ENCODE results near the gene EEFSEC.
"Not testable (repeated sequence)": the region's sequence is repeated elsewhere in the genome, so short reads cannot be mapped to it uniquely, and the experiment has no call there.

EEFSEC gene

DNA sequence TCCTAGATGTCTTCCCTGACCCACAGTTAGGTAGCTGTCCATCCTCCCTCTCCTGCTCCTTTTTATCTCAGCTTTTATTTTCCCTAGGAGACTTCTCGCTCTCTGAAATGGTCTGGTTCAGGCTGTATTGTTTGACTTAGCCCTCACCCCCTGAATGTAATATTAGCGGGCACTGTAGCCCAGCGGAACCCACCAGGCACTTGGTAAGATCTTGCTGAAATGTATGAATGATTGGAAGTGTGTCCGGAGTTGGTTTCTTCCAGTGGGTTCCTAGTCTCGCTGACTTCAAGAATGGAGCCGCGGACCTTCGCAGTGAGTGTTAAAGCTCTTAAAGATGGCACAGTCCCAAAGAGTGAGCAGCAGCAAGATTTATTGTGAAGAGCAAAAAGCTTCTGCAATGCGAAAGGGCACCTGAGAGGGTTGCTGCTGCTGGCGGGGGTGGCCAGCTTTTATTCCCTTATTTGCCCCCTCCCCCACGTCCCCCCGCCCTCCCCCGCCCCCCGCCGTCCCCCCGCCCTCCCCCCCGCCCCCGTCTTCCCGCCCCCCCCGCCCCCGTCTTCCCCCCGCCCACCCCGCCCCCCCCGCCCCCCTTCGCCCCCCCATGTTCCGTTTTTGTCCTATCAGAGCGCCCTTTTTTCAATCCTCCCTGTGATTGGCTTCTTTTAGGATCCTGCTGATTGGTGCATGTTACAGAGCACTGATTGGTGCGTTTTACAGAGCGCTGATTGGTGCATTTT lies 694 bp upstream of the EEFSEC start:
- DNase-seq (ENCODE audit: low read depth, low spot score): no peak
- peak overlapping the region; percentile 74 for H3K27ac ChIP-seq

DNA sequence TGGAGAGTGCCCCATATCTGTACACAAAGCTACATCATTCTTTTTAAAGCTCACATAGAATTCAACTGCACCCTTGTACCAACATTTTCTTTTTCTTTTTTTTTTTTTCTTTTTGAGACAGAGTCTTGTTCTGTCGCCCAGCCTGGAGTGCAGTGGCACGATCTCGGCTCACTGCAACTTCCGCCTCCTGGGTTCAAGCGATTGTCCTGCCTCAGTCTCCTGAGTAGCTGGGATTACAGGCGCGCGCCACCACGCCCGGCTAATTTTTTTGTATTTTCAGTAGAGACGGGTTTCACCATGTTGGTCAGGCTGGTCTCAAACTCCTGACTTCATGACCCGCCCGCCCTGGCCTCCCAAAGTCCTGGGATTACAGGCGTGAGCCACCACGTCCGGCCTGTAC lies 1.1 kb downstream of the EEFSEC start:
- DNase-seq (ENCODE audit: low read depth, low spot score); H3K27ac ChIP-seq: not testable (repeated sequence)

DNA sequence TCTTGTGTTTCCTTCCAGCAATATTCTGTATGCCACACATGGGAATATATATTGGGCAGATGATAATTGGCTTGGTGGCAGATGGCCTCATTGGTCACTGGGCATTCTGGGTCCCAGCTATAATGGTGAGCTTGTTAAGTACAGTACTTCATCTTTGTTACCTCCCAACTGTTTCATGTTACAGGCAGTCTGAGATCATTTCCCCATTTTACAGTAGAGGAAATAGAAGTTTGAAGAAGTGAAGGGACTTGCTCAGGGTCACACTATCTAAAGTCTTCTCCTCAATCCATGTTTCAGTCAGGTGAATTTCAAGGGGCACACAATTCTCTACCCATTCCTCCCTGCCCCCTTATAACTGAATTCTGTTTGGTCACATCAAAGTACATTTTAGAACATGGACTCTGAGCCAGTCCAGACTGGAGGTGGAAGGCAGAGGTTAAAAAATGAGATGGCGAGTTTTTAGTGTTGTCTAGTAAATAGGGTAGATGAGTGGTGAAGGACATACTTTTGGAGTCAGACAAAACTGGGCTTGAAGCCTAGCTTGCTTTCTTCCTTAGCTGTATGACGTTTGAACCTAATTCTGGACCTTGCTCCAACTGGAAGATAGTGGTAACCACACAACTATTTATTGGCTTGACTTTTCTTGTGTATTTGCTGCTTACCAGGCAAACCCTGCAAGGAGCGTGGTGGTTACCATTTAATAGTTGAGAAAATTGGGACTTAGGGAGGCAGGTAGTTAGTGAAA lies 2.5 kb downstream of the EEFSEC start:
- no peak for DNase-seq (ENCODE audit: low read depth, low spot score)
- no peak overlapping the region for H3K27ac ChIP-seq

DNA sequence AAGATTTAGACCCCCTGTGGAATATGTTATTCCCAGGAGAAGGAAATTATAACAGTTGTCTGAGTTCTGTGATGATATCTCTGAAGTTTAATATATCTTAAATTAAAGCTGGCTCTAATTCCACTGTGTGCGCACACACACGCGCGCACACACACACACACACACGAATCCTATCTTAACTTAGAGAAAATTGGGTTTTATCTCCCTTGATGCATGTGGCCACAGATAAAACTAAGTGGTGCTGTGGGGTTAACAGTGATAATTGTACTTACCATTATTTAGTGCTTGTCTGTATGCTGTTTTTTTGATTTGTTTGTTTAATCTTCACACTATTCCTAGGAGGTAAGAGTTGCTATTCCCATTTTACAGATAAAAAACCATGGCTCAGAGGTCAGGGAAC lies 7.4 kb downstream of the EEFSEC start:
- no peak for DNase-seq (ENCODE audit: low read depth, low spot score)
- H3K27ac ChIP-seq: no peak overlapping the region

DNA sequence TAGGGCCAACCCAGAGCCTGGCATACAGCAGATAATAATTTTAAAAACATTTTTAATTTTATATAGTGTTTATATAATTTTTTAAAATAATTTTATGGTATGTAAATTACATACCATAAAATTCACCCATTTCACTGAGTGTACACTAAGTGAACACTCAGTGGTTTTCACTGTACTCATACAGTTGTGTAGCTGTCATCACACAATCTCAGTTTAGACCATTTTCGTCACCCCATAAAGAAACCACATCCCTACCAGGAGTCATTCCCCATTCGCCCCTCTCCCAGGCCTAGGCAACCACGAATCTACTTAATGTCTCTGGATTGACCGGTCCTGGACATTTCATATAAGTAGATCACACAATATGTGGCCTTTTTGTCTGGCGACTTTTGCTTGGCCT lies 10.2 kb downstream of the EEFSEC start:
- H3K27ac ChIP-seq: no peak overlapping the region
- DNase-seq (ENCODE audit: low read depth, low spot score): no peak

DNA sequence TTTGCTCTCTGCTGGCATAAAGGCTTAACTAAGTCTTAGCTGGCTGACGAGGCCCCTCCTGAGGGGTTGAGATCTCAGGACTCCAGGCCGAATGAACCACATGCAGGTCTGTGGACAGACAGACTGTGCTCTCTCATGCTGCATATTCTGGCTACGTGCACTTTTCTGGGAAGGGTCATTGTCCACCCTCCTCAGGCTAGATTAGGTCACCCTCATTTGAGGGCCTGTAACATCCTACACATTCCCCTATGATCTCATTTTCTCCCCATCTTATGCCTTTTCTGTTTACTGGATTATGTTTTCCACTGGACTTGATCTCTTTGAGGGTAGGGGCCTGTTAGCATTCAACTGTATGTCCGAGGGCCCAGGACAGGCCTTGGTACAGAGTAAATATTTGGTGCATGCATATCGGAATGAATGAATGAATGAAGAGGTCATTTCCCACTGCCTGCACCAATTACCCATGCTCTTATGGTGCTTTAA lies 13.7 kb downstream of the EEFSEC start:
- H3K27ac ChIP-seq: no peak overlapping the region
- no peak for DNase-seq (ENCODE audit: low read depth, low spot score)

DNA sequence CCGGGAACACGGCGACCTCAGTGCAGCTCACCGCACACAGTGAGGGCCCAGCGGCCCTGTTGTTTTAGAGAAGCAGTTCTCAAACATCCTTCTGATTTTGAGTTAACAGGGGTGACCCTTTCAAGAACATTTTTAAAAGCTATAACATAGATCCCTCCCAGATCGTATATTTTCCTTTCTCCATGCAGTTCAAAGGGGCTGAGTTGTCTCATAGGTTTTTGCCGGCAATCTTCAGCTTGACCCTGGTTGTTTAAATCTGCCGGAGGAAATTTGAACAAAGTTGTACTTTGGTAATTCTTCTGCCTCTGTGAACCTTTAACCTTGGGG lies 14.3 kb downstream of the EEFSEC start:
- DNase-seq (ENCODE audit: low read depth, low spot score): no peak
- H3K27ac ChIP-seq: no peak overlapping the region

DNA sequence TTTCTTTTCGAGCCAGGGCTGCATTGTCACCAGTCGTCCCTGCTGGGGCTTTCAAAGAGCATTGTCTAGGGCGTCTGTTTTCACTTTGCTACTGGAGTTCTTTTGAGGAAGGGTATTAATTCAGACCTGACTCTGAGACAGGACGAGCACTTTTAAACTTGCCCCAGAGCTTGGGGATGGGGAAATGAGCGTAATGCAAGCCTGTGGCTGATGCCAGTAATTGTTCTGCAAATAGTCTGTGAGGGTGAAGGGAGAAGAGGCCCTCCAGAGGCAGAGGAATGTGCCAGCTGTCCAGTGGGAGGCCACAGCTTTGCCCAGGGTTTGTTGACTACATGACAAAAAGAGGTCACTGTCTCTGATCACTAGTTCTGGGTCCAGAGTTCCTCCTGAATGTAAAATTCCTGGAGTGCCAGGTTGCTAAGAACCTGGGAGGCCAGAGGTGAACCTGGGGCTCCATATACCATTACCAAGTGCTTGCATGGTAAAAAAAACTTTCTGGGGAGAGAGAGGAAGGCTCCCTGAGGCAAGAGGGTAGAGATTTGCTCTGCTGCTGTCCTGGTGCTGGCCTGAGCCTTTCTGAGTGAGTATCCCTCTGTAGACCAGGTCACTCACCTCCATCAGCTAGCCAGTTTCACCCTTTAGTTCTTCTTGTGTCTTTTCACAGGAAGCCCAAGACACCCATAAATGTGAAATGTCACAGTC lies 14.8 kb downstream of the EEFSEC start:
- DNase-seq (ENCODE audit: low read depth, low spot score): no peak
- no peak overlapping the region for H3K27ac ChIP-seq

DNA sequence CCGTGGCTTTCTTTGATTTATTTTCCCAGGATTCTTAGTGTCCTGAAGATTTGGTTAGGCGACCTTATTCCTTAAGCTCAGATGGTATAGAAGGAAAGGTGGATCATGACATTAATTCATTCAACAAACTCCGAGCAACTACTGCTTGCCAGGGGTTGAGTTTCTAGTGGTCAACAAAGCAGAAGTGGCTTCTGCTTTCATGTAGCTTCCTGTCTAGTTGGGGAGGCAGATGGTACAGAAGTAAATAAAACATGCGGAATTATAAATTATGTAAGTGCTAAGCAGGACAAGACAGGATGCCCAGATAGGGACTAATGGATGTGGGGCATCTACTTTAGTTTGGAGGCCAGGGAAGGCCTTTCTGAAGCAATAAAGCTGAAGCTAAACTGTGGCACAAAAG lies 15.6 kb downstream of the EEFSEC start:
- no peak for DNase-seq (ENCODE audit: low read depth, low spot score)
- H3K27ac ChIP-seq: no peak overlapping the region

DNA sequence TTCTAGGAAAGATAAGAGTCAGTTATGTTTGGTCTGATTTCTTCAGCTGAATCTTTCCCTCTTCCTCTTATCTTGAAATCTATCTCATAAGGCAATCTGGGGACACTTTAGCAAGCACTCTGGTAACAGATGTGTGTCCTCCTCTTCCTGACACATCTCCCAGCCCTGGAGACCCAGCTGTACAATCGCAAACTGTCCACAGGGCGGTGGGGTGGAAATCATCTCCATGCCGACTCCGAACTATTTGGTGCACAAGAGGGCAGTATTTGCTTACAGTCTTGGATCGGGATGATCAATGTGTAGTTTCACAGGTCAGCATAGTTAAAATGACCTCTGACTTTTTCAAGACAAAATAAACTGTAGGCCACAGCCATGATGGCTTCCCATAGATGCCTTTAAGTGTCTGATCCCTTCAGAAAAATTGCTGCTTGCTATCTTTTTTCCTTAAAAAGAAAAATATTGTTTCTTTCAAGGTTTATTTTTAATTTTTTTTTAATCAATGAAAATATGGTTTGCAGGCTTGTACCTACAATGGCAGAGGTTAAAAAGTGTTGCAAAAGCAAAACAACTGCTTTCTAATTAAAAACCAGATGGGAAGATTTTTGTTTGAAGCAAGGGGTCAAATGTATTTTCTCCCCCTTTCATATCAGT lies 17.7 kb downstream of the EEFSEC start:
- no peak for DNase-seq (ENCODE audit: low read depth, low spot score)
- H3K27ac ChIP-seq: no peak overlapping the region

DNA sequence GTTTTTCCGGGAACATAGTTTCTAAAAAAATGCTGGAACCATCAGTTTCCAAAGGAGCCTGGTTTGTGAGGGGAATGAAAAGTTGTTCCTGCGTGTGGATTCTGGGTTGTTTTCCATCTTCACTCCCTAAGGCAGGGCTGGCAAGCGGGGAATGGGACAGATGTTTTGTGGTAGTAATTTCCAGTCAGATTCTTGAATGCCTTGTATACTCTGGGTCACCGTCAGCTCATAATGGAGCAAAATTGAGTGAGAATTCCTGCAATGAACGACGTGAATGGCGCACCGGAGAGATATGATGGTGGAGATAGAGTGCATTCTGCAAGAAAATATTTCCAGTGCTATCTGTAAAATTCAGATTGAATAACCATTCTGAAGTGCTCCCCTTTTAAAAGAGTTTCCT lies 19.9 kb downstream of the EEFSEC start:
- no peak for DNase-seq (ENCODE audit: low read depth, low spot score)
- H3K27ac ChIP-seq: no peak overlapping the region

DNA sequence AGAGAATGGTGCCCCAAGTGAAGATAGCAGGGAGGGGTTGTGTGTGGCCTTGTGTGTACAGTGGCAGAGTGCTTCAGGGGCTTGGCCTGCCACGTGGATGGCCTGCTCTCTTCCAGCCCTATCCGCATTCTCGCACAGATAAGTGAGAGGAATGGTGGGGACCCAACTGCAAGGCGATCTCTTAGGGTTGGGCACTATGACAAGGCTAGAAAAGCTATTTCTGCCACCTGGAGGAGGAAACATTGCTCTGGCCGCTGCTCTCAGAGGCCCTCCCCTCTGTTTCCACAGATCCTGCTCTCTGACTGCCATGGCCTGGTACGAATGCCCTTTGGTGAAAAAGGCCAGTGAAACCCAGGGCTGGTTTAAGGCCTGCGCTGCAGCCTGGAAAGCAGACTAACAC lies 20.6 kb downstream of the EEFSEC start:
- no peak overlapping the region for H3K27ac ChIP-seq
- DNase-seq (ENCODE audit: low read depth, low spot score): no peak

DNA sequence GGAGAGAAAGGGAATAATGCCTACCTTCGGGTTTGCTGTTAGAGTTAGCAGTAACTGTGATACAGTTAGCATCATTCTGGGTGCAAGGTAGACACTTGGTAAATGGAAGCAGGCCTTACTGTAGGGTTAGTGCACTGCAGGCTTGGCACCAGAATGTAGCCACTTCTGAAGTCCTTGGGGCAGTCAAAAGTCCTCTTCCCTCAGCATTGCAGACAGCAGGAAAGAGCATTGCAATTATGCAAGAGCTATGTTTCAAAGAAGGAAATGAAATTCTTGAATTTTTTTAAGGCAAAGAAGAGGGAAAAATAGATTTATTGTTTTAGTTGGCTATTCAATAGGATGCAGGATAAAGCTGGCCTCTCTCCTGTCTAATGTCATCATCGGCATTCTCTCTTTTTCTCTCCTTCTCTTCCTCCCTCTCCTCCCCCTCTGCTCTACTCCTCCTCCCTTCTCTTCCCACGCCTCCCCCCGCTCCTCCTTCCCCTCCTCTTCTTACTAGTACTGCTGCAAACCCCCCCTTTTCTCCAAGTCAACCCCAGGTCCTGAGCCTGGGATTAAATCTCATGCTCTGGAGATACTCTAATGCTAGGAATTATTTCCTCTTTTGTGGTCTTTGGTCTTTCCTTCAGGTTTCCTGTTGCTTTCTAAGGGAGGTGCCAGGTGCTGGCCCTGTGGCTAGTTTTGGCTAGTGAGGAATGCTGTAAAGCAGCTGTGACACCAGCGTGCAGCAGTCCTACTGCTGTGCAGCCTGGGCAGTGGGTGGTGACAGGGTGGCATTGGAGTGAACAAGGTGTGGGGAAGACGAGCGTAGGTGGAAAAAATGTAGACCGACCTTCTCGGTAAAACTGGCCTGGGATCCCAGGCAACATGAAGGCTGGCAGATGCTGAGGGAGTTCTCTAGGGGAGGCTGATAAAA lies 21.7 kb downstream of the EEFSEC start:
- DNase-seq (ENCODE audit: low read depth, low spot score): no peak
- no peak overlapping the region for H3K27ac ChIP-seq

DNA sequence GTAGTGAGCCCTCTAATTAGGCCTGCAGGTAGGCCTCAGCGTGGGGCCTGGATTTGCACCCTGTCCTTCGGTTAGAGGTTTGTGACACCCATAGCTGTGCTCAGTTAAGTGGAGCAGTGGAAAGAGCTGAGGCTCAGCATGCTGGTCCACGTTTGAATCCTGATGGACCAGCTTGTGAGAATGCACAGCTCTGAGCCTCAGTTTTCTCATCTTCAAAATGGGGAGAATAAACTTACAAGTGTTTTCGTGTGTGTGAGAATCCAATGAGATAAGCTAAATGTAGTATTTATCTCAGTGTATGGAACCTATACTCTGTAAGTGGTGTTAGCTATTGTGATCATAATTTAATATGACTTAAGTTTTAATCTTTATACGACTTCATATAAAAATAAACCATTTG lies 22.5 kb downstream of the EEFSEC start:
- H3K27ac ChIP-seq: no peak overlapping the region
- DNase-seq (ENCODE audit: low read depth, low spot score): no peak

DNA sequence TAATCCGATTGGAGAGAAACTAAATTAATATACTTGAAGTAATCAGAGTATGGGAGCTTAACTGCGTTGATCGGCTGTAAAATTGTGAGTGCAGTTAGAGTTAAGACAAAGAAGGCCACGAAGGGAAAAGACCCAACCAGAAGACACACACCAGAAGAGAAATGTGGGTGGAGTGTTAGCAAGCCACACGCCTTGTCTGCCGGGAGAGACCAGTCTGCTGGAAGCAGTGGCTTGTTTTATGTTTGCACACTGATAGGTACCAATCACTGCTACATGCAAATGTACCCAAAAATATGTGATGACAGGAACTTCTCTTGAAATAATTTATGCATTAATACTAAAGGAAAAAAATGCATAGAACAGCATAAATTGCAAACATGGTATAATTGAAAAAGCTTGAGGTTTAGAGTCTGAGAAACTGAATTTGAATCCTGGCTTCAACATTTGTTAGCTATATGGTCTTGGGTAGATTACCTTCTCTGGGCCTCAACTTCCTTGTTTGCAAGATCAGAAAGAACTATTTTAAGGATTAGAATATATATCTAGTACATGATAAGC lies 23.1 kb downstream of the EEFSEC start:
- no peak overlapping the region for H3K27ac ChIP-seq
- DNase-seq (ENCODE audit: low read depth, low spot score): no peak

DNA sequence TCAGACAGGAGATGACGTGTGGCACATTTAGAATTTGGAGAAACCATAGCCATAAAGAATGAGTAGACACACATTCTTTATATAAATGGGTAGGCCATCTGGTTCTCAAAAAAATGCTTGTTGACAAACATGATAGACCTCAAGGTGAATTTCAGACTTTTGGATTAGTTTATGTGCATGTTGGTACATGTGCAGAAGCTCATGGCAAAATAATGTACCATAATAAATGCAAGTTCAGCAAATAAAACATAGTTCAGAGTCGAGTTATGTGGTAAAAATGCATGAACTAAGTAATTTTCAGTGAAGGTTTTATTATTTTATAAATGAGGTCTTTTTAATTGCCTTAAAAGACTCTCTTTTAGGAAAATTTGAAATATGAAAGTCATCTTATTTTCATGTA lies 24.6 kb downstream of the EEFSEC start:
- DNase-seq (ENCODE audit: low read depth, low spot score): no peak
- no peak overlapping the region for H3K27ac ChIP-seq

DNA sequence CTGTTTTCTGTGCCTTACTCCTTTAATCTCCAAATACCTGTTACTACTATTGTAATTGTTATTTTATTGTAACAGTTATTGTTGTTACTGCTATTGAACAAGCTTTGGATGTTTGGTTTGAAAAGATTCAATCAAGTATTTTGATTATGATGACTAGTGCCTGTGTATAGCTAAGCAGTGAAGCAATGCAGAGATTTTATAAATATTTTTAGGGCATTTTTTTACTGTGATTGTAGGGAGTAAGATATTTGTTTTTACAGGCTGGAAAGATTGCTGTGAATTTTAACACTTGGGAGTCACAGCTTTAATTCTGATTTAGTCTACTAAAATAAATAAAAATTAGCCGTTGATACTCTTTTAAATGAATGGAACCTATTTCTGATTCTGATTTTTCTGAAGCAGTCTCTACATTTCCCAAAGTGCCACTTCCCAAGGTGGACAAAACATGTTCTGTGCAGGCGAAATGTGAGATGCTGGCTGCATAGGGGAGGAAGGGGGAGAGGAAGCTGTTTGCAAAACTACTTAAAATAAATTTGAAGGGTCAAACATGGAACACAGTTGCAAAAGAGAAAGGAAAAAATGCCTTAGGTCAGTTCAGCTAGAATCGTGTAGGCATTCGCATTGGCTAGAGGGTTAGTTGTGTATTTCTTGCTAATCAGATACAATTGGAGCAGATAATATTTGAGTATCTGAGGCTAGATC lies 25.7 kb downstream of the EEFSEC start:
- no peak for DNase-seq (ENCODE audit: low read depth, low spot score)
- H3K27ac ChIP-seq: no peak overlapping the region

DNA sequence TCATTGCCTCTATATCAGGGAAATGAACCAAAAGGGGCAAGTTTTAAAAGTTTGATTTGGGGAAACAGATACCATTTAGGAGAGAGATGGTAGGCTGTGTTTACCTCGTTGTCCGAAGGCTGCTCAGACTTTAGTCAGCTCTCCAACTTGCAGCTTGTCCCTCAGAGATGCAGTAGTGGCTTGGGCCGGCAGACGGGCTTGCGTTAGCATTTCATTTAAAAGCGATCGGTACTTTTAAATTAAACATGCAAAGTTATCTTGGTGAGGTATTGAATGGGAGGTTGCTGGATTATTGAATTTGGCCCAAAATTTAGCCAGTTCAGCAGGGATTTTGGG lies 26.2 kb downstream of the EEFSEC start:
- no peak for DNase-seq (ENCODE audit: low read depth, low spot score)
- H3K27ac ChIP-seq: no peak overlapping the region

DNA sequence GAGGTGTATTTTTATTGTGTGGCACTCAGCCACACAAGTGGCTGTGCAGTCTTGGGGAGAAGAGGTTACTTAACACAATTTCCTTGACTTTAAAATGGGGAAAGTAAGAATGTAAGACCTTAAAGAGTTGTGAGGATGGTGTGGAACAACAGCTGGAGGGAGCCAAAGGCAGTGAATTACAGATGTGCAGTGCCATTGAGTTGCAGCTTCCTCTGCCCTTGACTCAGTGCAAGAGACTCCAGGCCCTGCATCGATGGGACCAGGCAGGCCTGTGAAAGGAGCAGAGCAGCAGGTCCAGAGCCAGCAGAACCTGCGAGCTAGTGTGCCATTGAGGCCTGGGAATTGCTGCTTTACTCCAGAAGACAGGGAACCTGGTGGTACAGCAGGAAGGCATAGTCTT lies 27.2 kb downstream of the EEFSEC start:
- H3K27ac ChIP-seq: no peak overlapping the region
- no peak for DNase-seq (ENCODE audit: low read depth, low spot score)
